BLaER1 (cell line): ENCODE measurements around the gene GPR42.

ENCODE experiments used
- H3K27ac ChIP-seq: shearing (Covaris generic); formaldehyde crosslinking; 2 replicates; pipeline ENCODE4 v1.8.1; 2022
- H3K27me3 ChIP-seq: shearing (Covaris generic); formaldehyde crosslinking; 2 replicates; pipeline ENCODE4 v1.8.1; 2022
- H3K36me3 ChIP-seq: shearing (Covaris generic); formaldehyde crosslinking; 2 replicates; pipeline ENCODE4 v1.8.1; 2022
- H3K4me1 ChIP-seq: shearing (Covaris generic); formaldehyde crosslinking; 2 replicates; pipeline ENCODE4 v1.8.1; 2022
- H3K4me2 ChIP-seq: shearing (Covaris generic); formaldehyde crosslinking; 2 replicates; pipeline ENCODE4 v1.8.1; 2022
- H3K4me3 ChIP-seq: shearing (Covaris generic); formaldehyde crosslinking; 2 replicates; pipeline ENCODE4 v1.8.1; 2022
- H3K9ac ChIP-seq: shearing (Covaris generic); formaldehyde crosslinking; 2 replicates; pipeline ENCODE4 v1.8.1; 2022
- H3K9me3 ChIP-seq: shearing (Covaris generic); formaldehyde crosslinking; 2 replicates; pipeline ENCODE4 v1.8.1; 2022
- H4K20me1 ChIP-seq: shearing (Covaris generic); formaldehyde crosslinking; 2 replicates; pipeline ENCODE4 v1.8.1; 2022
- Cebpa-rat ChIP-seq: shearing (Covaris generic); IDR thresholded peaks from 2 replicates; pipeline ENCODE4 v1.8.1; 2022

Gene GPR42

GRCh38 chr19:35334144-35334753 lies 36.6 kb upstream of the GPR42 start:
- Histone ChIP-seq H3K27me3 (no peaks in the 10 kb centered on the region), H3K4me3 (peak overlapping the region; percentile 90), H4K20me1 (peaks cover 85% of the 10 kb centered on the region), H3K4me2 (peak overlapping the region; percentile 99), H3K9ac (peak overlapping the region; percentile 91), H3K27ac (peak overlapping the region; percentile 92), H3K9me3 (no peaks in the 10 kb centered on the region), H3K4me1 (peaks cover 94% of the 10 kb centered on the region), H3K36me3 (peaks cover 73% of the 10 kb centered on the region)
- no peak for TF ChIP-seq Cebpa-rat

GRCh38 chr19:35336166-35336955 lies 34.5 kb upstream of the GPR42 start:
- peaks cover 100% of the 10 kb centered on the region for H3K4me1 ChIP-seq
- TF ChIP-seq Cebpa-rat, result no peak
- peak overlapping the region; percentile 92; the same call in 1 of the 2 replicates for H3K27ac ChIP-seq
- no peaks in the 10 kb centered on the region for H3K27me3 ChIP-seq
- H3K4me3 ChIP-seq, result no peak overlapping the region
- H3K9ac ChIP-seq, result 0 out of 2 replicates have a peak overlapping the region, but pooled peaks have one; percentile 24
- H4K20me1 ChIP-seq, result peaks cover 100% of the 10 kb centered on the region
- H3K36me3 ChIP-seq, result peaks cover 95% of the 10 kb centered on the region
- H3K4me2 ChIP-seq, result peak overlapping the region; percentile 99
- no peaks in the 10 kb centered on the region for H3K9me3 ChIP-seq

- Histone ChIP-seq H3K4me3 (no peak overlapping the region), H3K9me3 (no peaks in the 10 kb centered on the region), H3K27me3 (no peaks in the 10 kb centered on the region), H4K20me1 (peaks cover 100% of the 10 kb centered on the region), H3K27ac (0 out of 2 replicates have a peak overlapping the region, but pooled peaks have one; percentile 9), H3K36me3 (peaks cover 99% of the 10 kb centered on the region), H3K4me1 (peaks cover 100% of the 10 kb centered on the region), H3K9ac (peak overlapping the region; percentile 10; the same call in 1 of the 2 replicates), H3K4me2 (peak overlapping the region; percentile 99)
- no peak for TF ChIP-seq Cebpa-rat
Measured at GRCh38 chr19:35337097-35337983, 33.5 kb upstream of the GPR42 start.

GRCh38 chr19:35337984-35338296 lies 32.9 kb upstream of the GPR42 start:
- no peaks in the 10 kb centered on the region for H3K27me3 ChIP-seq
- TF ChIP-seq Cebpa-rat, result no peak
- peaks cover 97% of the 10 kb centered on the region for H4K20me1 ChIP-seq
- 0 out of 2 replicates have a peak overlapping the region, but pooled peaks have one; percentile 9 for H3K27ac ChIP-seq
- H3K36me3 ChIP-seq, result peaks cover 99% of the 10 kb centered on the region
- peaks cover 100% of the 10 kb centered on the region for H3K4me1 ChIP-seq
- H3K4me3 ChIP-seq, result no peak overlapping the region
- no peaks in the 10 kb centered on the region for H3K9me3 ChIP-seq
- H3K4me2 ChIP-seq, result peak overlapping the region; percentile 99
- no peak overlapping the region for H3K9ac ChIP-seq

GRCh38 chr19:35340431-35340830 lies 30.4 kb upstream of the GPR42 start:
- H3K9ac ChIP-seq, result no peak overlapping the region
- peaks cover 100% of the 10 kb centered on the region for H3K36me3 ChIP-seq
- H3K4me3 ChIP-seq, result no peak overlapping the region
- H3K27me3 ChIP-seq, result no peaks in the 10 kb centered on the region
- H3K4me1 ChIP-seq, result peaks cover 100% of the 10 kb centered on the region
- TF ChIP-seq Cebpa-rat, result no peak
- H4K20me1 ChIP-seq, result peaks cover 83% of the 10 kb centered on the region
- no peaks in the 10 kb centered on the region for H3K9me3 ChIP-seq
- H3K4me2 ChIP-seq, result no peak overlapping the region; the same call in 1 of the 2 replicates
- H3K27ac ChIP-seq, result no peak overlapping the region

GRCh38 chr19:35341006-35341405 lies 29.9 kb upstream of the GPR42 start:
- peak overlapping the region; percentile 58 for H3K4me2 ChIP-seq
- peaks cover 100% of the 10 kb centered on the region for H3K36me3 ChIP-seq
- no peak for TF ChIP-seq Cebpa-rat
- H3K9me3 ChIP-seq, result no peaks in the 10 kb centered on the region
- H3K9ac ChIP-seq, result 0 out of 2 replicates have a peak overlapping the region, but pooled peaks have one; percentile 1
- H3K27me3 ChIP-seq, result no peaks in the 10 kb centered on the region
- peaks cover 100% of the 10 kb centered on the region for H3K4me1 ChIP-seq
- H3K27ac ChIP-seq, result peak overlapping the region; percentile 39; the same call in 1 of the 2 replicates
- H3K4me3 ChIP-seq, result no peak overlapping the region
- H4K20me1 ChIP-seq, result peaks cover 79% of the 10 kb centered on the region

- Histone ChIP-seq H3K4me2 (peak overlapping the region; percentile 58), H3K9ac (peak overlapping the region; percentile 1; the same call in 1 of the 2 replicates), H3K27me3 (no peaks in the 10 kb centered on the region), H4K20me1 (peaks cover 75% of the 10 kb centered on the region), H3K4me3 (no peak overlapping the region), H3K36me3 (peaks cover 98% of the 10 kb centered on the region), H3K9me3 (no peaks in the 10 kb centered on the region), H3K27ac (peak overlapping the region; percentile 39), H3K4me1 (peaks cover 100% of the 10 kb centered on the region)
- no peak for TF ChIP-seq Cebpa-rat
Measured at GRCh38 chr19:35341565-35342225, 29.2 kb upstream of the GPR42 start.

- H4K20me1 ChIP-seq, result peaks cover 68% of the 10 kb centered on the region
- H3K36me3 ChIP-seq, result peaks cover 90% of the 10 kb centered on the region
- H3K27ac ChIP-seq, result peak overlapping the region; percentile 24
- H3K4me1 ChIP-seq, result peaks cover 100% of the 10 kb centered on the region
- no peaks in the 10 kb centered on the region for H3K9me3 ChIP-seq
- H3K9ac ChIP-seq, result no peak overlapping the region; the same call in 1 of the 2 replicates
- H3K4me3 ChIP-seq, result no peak overlapping the region
- H3K27me3 ChIP-seq, result no peaks in the 10 kb centered on the region
- TF ChIP-seq Cebpa-rat, result no peak
- peak overlapping the region; percentile 58 for H3K4me2 ChIP-seq
Measured at GRCh38 chr19:35342430-35342829, 28.4 kb upstream of the GPR42 start.

GRCh38 chr19:35344511-35345031 lies 26.3 kb upstream of the GPR42 start:
- peaks cover 77% of the 10 kb centered on the region for H3K36me3 ChIP-seq
- peaks cover 47% of the 10 kb centered on the region; the same call in 1 of the 2 replicates for H4K20me1 ChIP-seq
- peaks cover 100% of the 10 kb centered on the region for H3K4me1 ChIP-seq
- TF ChIP-seq Cebpa-rat, result no peak
- no peak overlapping the region for H3K9ac ChIP-seq
- H3K4me2 ChIP-seq, result peak overlapping the region; percentile 93
- H3K27me3 ChIP-seq, result no peaks in the 10 kb centered on the region
- H3K9me3 ChIP-seq, result no peaks in the 10 kb centered on the region
- H3K4me3 ChIP-seq, result no peak overlapping the region
- no peak overlapping the region for H3K27ac ChIP-seq
